GM10266 (cell line): ENCODE results near the gene MYO3B.

Experiments used
- DNase-seq: peaks from one replicate; pipeline ENCODE4 v3.0.0; 2012; ENCODE audit errors: extremely low spot score
- CTCF ChIP-seq: IDR thresholded peaks from 2 replicates; pipeline ENCODE4 v1.5.1; 2012; ENCODE audit warnings: mild to moderate bottlenecking, low read depth; ENCODE audit not compliant: control insufficient read depth, insufficient read depth; ENCODE audit errors: missing control alignments

Gene MYO3B

GRCh38 chr2:170241756-170242155 lies 63.8 kb downstream of the MYO3B start:
- TF ChIP-seq CTCF: no peak

GRCh38 chr2:170243118-170243837 lies 65.3 kb downstream of the MYO3B start:
- no peak for DNase-seq
- TF ChIP-seq CTCF: no peak

More at GRCh38 chr2:170241756-170242155, 63.8 kb downstream of the MYO3B start:
- no peak for DNase-seq

GRCh38 chr2:170243898-170244297 lies 66.0 kb downstream of the MYO3B start:
- DNase-seq: no peak
- TF ChIP-seq CTCF: no peak

- DNase-seq: no peak
- TF ChIP-seq CTCF: no peak
These were observed 66.6 kb downstream of the MYO3B start for GRCh38 chr2:170244555-170244954.

- no peak for TF ChIP-seq CTCF
These were observed 67.4 kb downstream of the MYO3B start for GRCh38 chr2:170245312-170245711.

GRCh38 chr2:170247333-170247732 lies 69.4 kb downstream of the MYO3B start:
- DNase-seq: no peak
- TF ChIP-seq CTCF: no peak

More at GRCh38 chr2:170245312-170245711, 67.4 kb downstream of the MYO3B start:
- no peak for DNase-seq

GRCh38 chr2:170247882-170248393 lies 70.0 kb downstream of the MYO3B start:
- no peak for DNase-seq
- no peak for TF ChIP-seq CTCF
